T-helper 17 cell (primary cell): ENCODE data around the gene RXRG. TPM values are rescaled to one million over a fixed set of nuclear protein-coding genes. Genes with fewer than 3 reads are reported as not detected.
A peak's percentile ranks its signal among the peaks of the same experiment; 100 is the strongest.

Source experiments
- ATAC-seq: fragments of 150-1000 bp; cut with Tn5 transposase; 2 replicates; pipeline ENCODE4 v1.10.0; 2021; ENCODE audit warnings: mild to moderate bottlenecking, moderate library complexity
- DNase-seq, 3 donors: peaks; one replicate each; pipeline versions ENCODE4 v3.0.0 to v3.0.0-alpha.2; 2020 to 2021
- H3K9me3 ChIP-seq: one replicate; pipeline ENCODE4 v1.7.0; 2013; ENCODE audit warnings: low read length, mild to moderate bottlenecking; ENCODE audit not compliant: control insufficient read depth, poor library complexity, severe bottlenecking
- H3K27ac Mint-ChIP-seq: one replicate; pipeline ENCODE4 v1.8.0; 2022; ENCODE audit warnings: mild to moderate bottlenecking, moderate library complexity, mixed read lengths
- H3K27me3 Mint-ChIP-seq: one replicate; pipeline ENCODE4 v1.8.0; 2022; ENCODE audit warnings: mixed read lengths
- H3K36me3 Mint-ChIP-seq: one replicate; pipeline ENCODE4 v1.8.0; 2022; ENCODE audit warnings: low read depth, mixed read lengths
- H3K4me1 Mint-ChIP-seq: one replicate; pipeline ENCODE4 v1.8.0; 2022; ENCODE audit warnings: mild to moderate bottlenecking, mixed read lengths
- H3K4me3 Mint-ChIP-seq: one replicate; pipeline ENCODE4 v1.8.0; 2022; ENCODE audit warnings: mild to moderate bottlenecking, moderate library complexity, mixed read lengths
- total RNA-seq, 4 donors: library from RNA in 2 of 4; stranded (reverse) in 2 of 4; gene quantifications; one replicate each; pipeline ENCODE4 v1.2.3 and lab custom pipeline; 2022 to 2026

Gene RXRG
- total RNA-seq, 2 donors from 2014 or later: not detected

DNA sequence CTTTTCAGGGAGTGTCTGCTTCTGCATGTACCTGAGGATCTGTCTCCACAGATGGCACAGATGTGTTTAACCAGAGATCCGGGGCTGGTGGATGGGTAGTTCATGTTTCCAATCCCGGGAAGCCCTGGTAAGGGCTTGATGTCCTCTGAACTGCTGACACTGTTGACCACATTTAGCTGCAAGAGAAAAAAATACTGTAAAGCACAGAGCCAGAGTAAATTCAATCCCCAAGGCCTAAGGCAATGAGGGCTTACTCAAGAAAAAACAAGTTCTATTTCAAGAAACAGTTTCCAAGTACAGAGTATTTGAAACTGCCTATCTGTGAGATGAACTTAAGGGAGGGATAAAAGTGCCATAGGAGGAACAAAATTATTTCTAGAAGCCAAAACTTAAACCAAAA, 25.1 kb downstream of the RXRG start:
- H3K4me1 Mint-ChIP-seq: peaks cover 10% of the 10 kb centered on the region
- ATAC-seq (no peak), DNase-seq (no peak)
- H3K4me3 Mint-ChIP-seq: no peak overlapping the region
- peaks cover 31% of the 10 kb centered on the region for H3K27me3 Mint-ChIP-seq
- no peaks in the 10 kb centered on the region for H3K9me3 ChIP-seq
- peaks cover 7% of the 10 kb centered on the region for H3K36me3 Mint-ChIP-seq
- H3K27ac Mint-ChIP-seq: no peak overlapping the region

DNA sequence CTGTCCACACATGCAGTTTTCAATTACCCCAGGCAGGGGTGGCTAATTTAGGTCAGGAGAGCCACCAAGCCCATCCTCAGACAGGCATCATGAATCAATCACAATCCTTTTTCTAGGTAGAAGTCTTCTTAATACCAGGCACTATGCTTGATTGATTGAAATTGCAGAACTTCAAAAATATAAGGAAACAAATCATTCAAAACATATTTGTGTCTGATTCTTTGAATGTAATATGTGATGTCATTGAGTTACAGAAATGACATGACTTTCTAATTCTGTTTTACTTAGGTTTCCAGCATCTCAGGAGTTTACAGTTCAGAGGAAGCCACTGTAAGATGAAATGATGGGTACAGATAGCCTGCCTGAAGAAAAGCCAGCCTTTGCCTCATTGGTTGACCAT, 26.7 kb downstream of the RXRG start:
- no peak overlapping the region for H3K27ac Mint-ChIP-seq
- H3K36me3 Mint-ChIP-seq: peaks cover 7% of the 10 kb centered on the region
- no peak overlapping the region for H3K4me3 Mint-ChIP-seq
- H3K27me3 Mint-ChIP-seq: peaks cover 48% of the 10 kb centered on the region
- no peaks in the 10 kb centered on the region for H3K4me1 Mint-ChIP-seq
- no peaks in the 10 kb centered on the region for H3K9me3 ChIP-seq
- DNase-seq (no peak), ATAC-seq (no peak)

DNA sequence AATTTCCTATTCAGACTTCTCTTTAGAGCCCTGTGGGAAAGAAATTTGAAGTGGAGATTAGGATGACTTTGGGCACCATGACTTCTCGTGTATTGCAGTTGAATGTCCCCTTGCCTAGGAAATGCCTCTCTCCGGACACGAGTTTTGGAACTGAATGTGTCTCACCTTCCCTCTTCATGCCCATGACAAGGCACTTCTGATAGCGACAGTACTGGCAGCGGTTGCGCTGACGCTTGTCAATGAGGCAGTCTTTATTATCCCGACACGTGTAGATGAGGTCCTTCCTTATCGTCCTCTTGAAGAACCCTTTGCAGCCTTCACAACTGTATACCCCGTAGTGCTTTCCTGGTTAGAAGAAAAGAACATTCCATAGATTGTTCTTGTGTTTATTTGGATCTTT, 28.1 kb downstream of the RXRG start:
- DNase-seq: no peak
- H3K27me3 Mint-ChIP-seq: peaks cover 49% of the 10 kb centered on the region
- H3K27ac Mint-ChIP-seq: no peak overlapping the region
- no peaks in the 10 kb centered on the region for H3K4me1 Mint-ChIP-seq
- H3K9me3 ChIP-seq: no peaks in the 10 kb centered on the region
- peaks cover 9% of the 10 kb centered on the region for H3K36me3 Mint-ChIP-seq
- ATAC-seq: no peak
- H3K4me3 Mint-ChIP-seq: no peak overlapping the region

DNA sequence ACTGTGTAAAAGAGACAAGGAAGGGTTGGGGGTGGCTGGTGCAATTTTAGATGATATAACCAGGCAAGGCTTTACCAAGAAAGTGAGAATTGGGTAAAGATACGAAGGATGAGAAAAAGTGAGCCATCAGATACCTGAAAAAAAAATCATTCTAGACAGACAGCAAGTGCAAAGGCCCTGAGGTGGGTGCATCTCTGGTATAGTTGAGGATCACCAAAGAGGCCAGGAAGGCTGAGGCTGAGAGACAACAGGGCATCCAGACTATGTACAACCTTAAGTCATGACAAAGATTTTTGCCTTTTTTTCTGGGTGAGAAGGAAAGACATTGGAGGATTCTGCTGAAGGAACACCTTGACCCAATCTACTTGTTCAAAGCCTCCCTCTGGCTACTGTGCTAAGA, 29.9 kb downstream of the RXRG start:
- Mint-ChIP-seq H3K4me3 (no peak overlapping the region), H3K4me1 (no peaks in the 10 kb centered on the region), H3K36me3 (peaks cover 9% of the 10 kb centered on the region), H3K27me3 (peaks cover 50% of the 10 kb centered on the region), H3K27ac (no peak overlapping the region)
- no peak for ATAC-seq
- H3K9me3 ChIP-seq: no peaks in the 10 kb centered on the region
- DNase-seq: no peak

DNA sequence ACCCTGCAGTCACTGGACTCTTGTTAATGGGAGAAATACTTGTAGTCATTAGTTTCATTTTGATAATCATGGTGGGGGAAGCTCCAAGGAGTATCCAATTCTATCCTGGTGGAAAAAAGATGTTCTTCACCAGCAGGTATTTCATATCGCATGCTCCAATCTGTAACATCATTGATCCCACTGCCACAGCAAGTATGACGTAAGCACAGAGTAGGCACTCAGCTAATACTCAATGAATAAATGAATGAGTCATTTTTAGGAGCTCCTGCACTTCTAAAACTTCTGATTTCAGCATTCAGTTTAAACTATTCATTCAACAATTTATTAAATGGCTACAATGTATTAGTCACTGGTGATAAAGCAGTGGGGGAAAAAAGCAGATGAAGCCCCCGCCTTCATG, 30.3 kb downstream of the RXRG start:
- no peaks in the 10 kb centered on the region for H3K9me3 ChIP-seq
- peaks cover 55% of the 10 kb centered on the region for H3K27me3 Mint-ChIP-seq
- peaks cover 9% of the 10 kb centered on the region for H3K36me3 Mint-ChIP-seq
- no peak overlapping the region for H3K27ac Mint-ChIP-seq
- H3K4me3 Mint-ChIP-seq: no peak overlapping the region
- H3K4me1 Mint-ChIP-seq: no peaks in the 10 kb centered on the region
- DNase-seq: no peak
- ATAC-seq: no peak

GRCh38 chr1:165411396-165411795, 33.5 kb downstream of the RXRG start:
- DNase-seq (no peak), ATAC-seq (no peak)
- Mint-ChIP-seq H3K27ac (no peak overlapping the region), H3K27me3 (peaks cover 70% of the 10 kb centered on the region), H3K4me1 (peaks cover 5% of the 10 kb centered on the region), H3K4me3 (no peak overlapping the region), H3K36me3 (peaks cover 12% of the 10 kb centered on the region)
- no peaks in the 10 kb centered on the region for H3K9me3 ChIP-seq

DNA sequence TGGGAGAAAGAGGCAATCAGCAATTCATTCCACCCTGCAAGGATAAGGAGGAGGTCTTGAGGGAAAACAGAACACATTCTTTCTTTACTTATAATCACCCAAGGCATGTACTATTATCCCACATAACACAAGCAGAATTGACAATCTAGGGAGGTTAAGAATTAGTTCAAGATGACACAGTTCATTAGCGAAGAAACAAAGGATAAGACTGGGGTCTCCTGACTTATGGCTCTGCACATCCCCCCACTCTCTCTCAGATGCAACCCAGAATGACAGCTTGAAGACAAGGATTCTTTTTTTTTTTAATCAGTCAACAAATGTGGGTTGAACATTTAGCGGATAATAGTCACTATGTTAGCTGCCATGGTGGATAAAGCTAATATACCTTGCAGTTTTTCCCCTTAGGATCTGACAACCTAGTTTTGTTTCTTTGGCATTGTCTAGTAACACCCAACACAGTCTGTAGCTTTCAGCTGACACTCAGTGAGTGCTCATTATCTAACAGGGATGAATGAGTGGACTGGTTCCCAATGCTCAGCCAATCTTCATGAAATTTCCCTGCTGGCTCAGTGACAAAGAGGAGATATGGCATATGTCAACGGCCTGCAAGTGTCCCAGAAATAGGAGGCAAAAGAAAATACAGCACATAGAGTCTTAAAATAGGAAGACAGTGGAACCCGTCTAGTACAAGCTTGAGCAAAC, 35.1 kb downstream of the RXRG start:
- Mint-ChIP-seq H3K27ac (no peak overlapping the region), H3K4me3 (no peak overlapping the region), H3K27me3 (peaks cover 65% of the 10 kb centered on the region), H3K36me3 (peaks cover 8% of the 10 kb centered on the region), H3K4me1 (peaks cover 5% of the 10 kb centered on the region)
- DNase-seq (no peak), ATAC-seq (no peak)
- H3K9me3 ChIP-seq: no peaks in the 10 kb centered on the region

DNA sequence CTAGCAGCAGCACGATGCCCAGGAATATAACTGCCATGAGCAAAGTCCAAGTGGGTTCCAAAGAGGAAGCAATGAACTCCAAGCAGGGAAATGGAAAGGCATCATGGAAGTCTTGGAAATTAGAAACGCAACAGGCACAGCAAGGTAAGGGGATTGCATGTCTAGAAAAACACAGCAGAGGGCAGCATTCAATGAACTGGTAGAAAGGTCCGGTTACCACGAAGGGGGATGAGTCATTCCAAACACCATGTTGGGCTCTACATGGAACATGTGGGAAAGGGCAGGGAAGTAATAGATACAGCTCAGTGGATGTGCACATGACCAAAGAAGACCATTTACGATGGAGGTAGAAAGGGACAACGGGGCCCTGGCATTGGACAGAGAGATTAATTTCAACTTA, 36.4 kb downstream of the RXRG start:
- H3K4me3 Mint-ChIP-seq: no peak overlapping the region
- H3K27me3 Mint-ChIP-seq: peaks cover 61% of the 10 kb centered on the region
- H3K9me3 ChIP-seq: no peaks in the 10 kb centered on the region
- no peak overlapping the region for H3K27ac Mint-ChIP-seq
- peaks cover 6% of the 10 kb centered on the region for H3K36me3 Mint-ChIP-seq
- ATAC-seq (no peak), DNase-seq (no peak)
- H3K4me1 Mint-ChIP-seq: peaks cover 11% of the 10 kb centered on the region

GRCh38 chr1:165407398-165407797, 37.5 kb downstream of the RXRG start:
- Mint-ChIP-seq H3K4me1 (peaks cover 11% of the 10 kb centered on the region), H3K27ac (no peak overlapping the region), H3K27me3 (peaks cover 56% of the 10 kb centered on the region), H3K4me3 (no peak overlapping the region), H3K36me3 (peaks cover 4% of the 10 kb centered on the region)
- no peak for DNase-seq
- ATAC-seq: no peak
- no peaks in the 10 kb centered on the region for H3K9me3 ChIP-seq

GRCh38 chr1:165403835-165404482, 41.0 kb downstream of the RXRG start:
- H3K4me3 Mint-ChIP-seq: no peak overlapping the region
- DNase-seq (peak in 1 of 3 donors; percentile 12), ATAC-seq (peak; percentile 63)
- no peak overlapping the region for H3K27ac Mint-ChIP-seq
- peaks cover 14% of the 10 kb centered on the region for H3K4me1 Mint-ChIP-seq
- peaks cover 4% of the 10 kb centered on the region for H3K36me3 Mint-ChIP-seq
- no peaks in the 10 kb centered on the region for H3K9me3 ChIP-seq
- H3K27me3 Mint-ChIP-seq: peaks cover 63% of the 10 kb centered on the region

DNA sequence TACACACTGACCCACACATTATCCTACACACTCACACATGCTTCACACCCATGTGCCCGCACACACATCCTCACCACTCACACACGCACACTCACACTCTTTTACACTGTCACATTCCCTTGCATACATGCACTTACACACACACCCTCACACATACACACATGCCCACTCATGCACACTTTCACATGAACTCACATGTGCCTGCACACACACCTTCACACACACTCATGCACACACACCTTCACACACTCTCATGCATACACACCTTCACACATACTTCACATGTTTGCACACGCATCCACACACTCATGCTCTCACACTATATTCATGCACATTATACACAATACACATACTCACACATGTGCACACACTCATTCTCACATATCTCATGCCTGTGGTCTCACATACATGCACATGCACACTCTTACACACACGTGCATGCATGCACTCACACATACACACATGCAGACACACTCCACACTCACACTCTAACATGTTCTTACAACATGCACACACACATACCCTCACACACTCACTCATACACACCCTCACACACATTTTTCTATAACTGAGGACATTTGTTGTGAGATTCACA, 42.3 kb downstream of the RXRG start:
- DNase-seq (no peak), ATAC-seq (no peak)
- no peaks in the 10 kb centered on the region for H3K9me3 ChIP-seq
- no peak overlapping the region for H3K27ac Mint-ChIP-seq
- no peak overlapping the region for H3K4me3 Mint-ChIP-seq
- peaks cover 58% of the 10 kb centered on the region for H3K27me3 Mint-ChIP-seq
- peaks cover 18% of the 10 kb centered on the region for H3K4me1 Mint-ChIP-seq
- peaks cover 4% of the 10 kb centered on the region for H3K36me3 Mint-ChIP-seq

- DNase-seq: no peak
- Mint-ChIP-seq H3K4me1 (peaks cover 19% of the 10 kb centered on the region), H3K27me3 (peaks cover 60% of the 10 kb centered on the region), H3K36me3 (peaks cover 2% of the 10 kb centered on the region), H3K4me3 (no peak overlapping the region), H3K27ac (no peak overlapping the region)
- no peaks in the 10 kb centered on the region for H3K9me3 ChIP-seq
- ATAC-seq: peak; percentile 26
These were observed 47.0 kb downstream of the RXRG start for GRCh38 chr1:165397944-165398343.

DNA sequence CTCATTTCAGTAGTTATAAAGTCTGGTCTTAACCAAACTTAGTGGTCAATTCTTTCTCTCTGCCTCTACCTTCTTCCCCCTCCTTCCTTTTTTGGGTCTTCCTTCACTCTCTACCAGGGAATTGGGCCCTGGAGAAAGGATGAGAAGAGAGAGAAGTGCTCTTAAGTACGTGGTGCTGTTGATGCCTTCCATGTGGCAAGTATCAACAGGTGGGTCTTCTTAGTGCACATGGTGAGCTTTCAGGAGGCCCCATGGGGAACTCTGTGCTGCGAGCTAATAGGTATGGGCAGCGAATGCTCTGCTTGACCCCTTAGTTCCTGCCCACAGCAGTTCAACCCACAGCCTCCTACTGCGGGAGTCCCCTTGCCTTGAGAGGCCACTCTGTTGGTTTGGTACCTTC, 49.0 kb downstream of the RXRG start:
- no peak overlapping the region for H3K27ac Mint-ChIP-seq
- no peaks in the 10 kb centered on the region for H3K9me3 ChIP-seq
- H3K36me3 Mint-ChIP-seq: peaks cover 3% of the 10 kb centered on the region
- DNase-seq (no peak), ATAC-seq (no peak)
- peaks cover 73% of the 10 kb centered on the region for H3K27me3 Mint-ChIP-seq
- H3K4me3 Mint-ChIP-seq: no peak overlapping the region
- H3K4me1 Mint-ChIP-seq: peaks cover 23% of the 10 kb centered on the region

- Mint-ChIP-seq H3K36me3 (peaks cover 3% of the 10 kb centered on the region), H3K4me3 (no peak overlapping the region), H3K27me3 (peaks cover 73% of the 10 kb centered on the region), H3K27ac (no peak overlapping the region), H3K4me1 (peaks cover 21% of the 10 kb centered on the region)
- DNase-seq (no peak), ATAC-seq (no peak)
- no peaks in the 10 kb centered on the region for H3K9me3 ChIP-seq
These were observed 49.4 kb downstream of the RXRG start for GRCh38 chr1:165395478-165395877.
